ENCODE results near the gene BRD4.

DNA sequence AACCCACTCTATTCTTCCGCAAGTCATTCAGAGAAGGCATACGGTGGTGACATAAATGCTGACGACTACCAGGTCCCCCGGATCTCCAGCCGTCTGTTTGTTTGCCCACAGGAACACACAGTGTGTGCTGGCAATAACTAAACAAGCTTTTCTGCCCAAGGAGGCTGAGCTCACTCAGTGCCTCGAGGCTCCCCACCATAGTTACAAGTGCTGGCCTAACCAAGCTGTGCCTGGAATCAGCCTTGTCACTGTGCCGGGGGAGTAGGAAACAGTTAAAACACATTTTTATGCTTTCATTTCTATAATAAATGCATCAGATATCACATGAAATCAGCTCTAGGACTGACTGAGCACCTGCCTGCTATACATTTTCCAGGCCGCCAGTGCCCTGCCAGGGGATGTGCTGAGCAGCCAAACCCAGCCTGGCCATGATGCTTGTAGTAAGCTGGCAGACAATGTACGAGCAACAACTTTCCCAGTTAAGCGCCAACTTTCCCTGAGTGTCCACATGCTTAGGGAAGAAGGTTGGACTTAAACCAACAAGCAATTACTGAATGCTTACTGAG lies 28.1 kb downstream of the BRD4 start:
- TF ChIP-seq, protein P1, sequence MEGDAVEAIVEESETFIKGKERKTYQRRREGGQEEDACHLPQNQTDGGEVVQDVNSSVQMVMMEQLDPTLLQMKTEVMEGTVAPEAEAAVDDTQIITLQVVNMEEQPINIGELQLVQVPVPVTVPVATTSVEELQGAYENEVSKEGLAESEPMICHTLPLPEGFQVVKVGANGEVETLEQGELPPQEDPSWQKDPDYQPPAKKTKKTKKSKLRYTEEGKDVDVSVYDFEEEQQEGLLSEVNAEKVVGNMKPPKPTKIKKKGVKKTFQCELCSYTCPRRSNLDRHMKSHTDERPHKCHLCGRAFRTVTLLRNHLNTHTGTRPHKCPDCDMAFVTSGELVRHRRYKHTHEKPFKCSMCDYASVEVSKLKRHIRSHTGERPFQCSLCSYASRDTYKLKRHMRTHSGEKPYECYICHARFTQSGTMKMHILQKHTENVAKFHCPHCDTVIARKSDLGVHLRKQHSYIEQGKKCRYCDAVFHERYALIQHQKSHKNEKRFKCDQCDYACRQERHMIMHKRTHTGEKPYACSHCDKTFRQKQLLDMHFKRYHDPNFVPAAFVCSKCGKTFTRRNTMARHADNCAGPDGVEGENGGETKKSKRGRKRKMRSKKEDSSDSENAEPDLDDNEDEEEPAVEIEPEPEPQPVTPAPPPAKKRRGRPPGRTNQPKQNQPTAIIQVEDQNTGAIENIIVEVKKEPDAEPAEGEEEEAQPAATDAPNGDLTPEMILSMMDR (IDR thresholded peaks at IDR 0.05), result no peak
- TF ChIP-seq POLR2A (IDR thresholded peaks at IDR 0.05), result no peak
- no peak for TF ChIP-seq POLR2AphosphoS5 (IDR thresholded peaks at IDR 0.05)
- no peak for TF ChIP-seq EP300 (IDR thresholded peaks at IDR 0.05)

All from suprapubic skin (tissue), 4 donors.